GM23248 (cell line): ENCODE measurements around the gene CEP131. TPM values are rescaled to one million over a fixed set of nuclear protein-coding genes. Genes with fewer than 3 reads are reported as not detected.

Source experiments
- DNase-seq: peaks from one replicate; pipeline ENCODE4 v3.0.0-alpha.2; 2015
- H2AFZ ChIP-seq: fragments of 200-600 bp; sonication (generic); 2 replicates; pipeline ENCODE4 v1.6.1; 2016; ENCODE audit warnings: antibody characterized with exemption
- H3F3A ChIP-seq: fragments of 200-600 bp; sonication (generic); 2 replicates; pipeline ENCODE4 v1.6.1; 2016; ENCODE audit warnings: mild to moderate bottlenecking, antibody characterized with exemption, mixed run types; ENCODE audit not compliant: insufficient read depth
- H3K27ac ChIP-seq: fragments of 200-600 bp; sonication (generic); 2 replicates; pipeline ENCODE4 v1.5.1; 2016; ENCODE audit warnings: mild to moderate bottlenecking
- H3K27me3 ChIP-seq: fragments of 200-600 bp; sonication (generic); replicated peaks from 2 replicates; pipeline ENCODE4 v1.6.1; 2016; ENCODE audit warnings: mild to moderate bottlenecking; ENCODE audit not compliant: insufficient read depth
- H3K36me3 ChIP-seq: fragments of 200-600 bp; sonication (generic); 2 replicates; pipeline ENCODE4 v1.6.1; 2016; ENCODE audit warnings: low read depth, mild to moderate bottlenecking
- H3K4me1 ChIP-seq: fragments of 200-600 bp; sonication (generic); 2 replicates; pipeline ENCODE4 v1.6.1; 2016; ENCODE audit warnings: mild to moderate bottlenecking; ENCODE audit not compliant: insufficient read depth
- H3K4me2 ChIP-seq: fragments of 200-600 bp; sonication (generic); one replicate; pipeline ENCODE4 v1.6.1; 2016; ENCODE audit warnings: mild to moderate bottlenecking; ENCODE audit not compliant: unreplicated experiment
- H3K4me3 ChIP-seq: fragments of 200-600 bp; sonication (generic); 2 replicates; pipeline ENCODE4 v1.5.1; 2016; ENCODE audit warnings: mild to moderate bottlenecking
- H3K79me2 ChIP-seq: fragments of 200-600 bp; sonication (generic); 2 replicates; pipeline ENCODE4 v1.6.1; 2016; ENCODE audit warnings: mild to moderate bottlenecking; ENCODE audit not compliant: insufficient read depth
- H3K9ac ChIP-seq: fragments of 200-600 bp; sonication (generic); 2 replicates; pipeline ENCODE4 v1.6.1; 2016; ENCODE audit warnings: mild to moderate bottlenecking
- H3K9me2 ChIP-seq: fragments of 200-600 bp; sonication (generic); 2 replicates; pipeline ENCODE4 v1.6.1; 2016; ENCODE audit warnings: mixed run types, mild to moderate bottlenecking, moderate library complexity; ENCODE audit not compliant: insufficient read depth
- H3K9me3 ChIP-seq: fragments of 200-600 bp; sonication (generic); one replicate; pipeline ENCODE4 v1.6.1; 2017; ENCODE audit warnings: low read depth
- H4K20me1 ChIP-seq: fragments of 200-600 bp; sonication (generic); 2 replicates; pipeline ENCODE4 v1.6.0; 2016; ENCODE audit not compliant: insufficient read depth
- EZH2 ChIP-seq: fragments of 200-600 bp; sonication (generic); IDR thresholded peaks from 2 replicates; pipeline ENCODE4 v1.6.1; 2018; ENCODE audit warnings: antibody characterized with exemption, mild to moderate bottlenecking; ENCODE audit not compliant: insufficient read depth, poor library complexity, severe bottlenecking
- EZH2phosphoT487 ChIP-seq: fragments of 200-600 bp; sonication (generic); IDR thresholded peaks from 2 replicates; pipeline ENCODE4 v1.6.1; 2018; ENCODE audit warnings: antibody characterized with exemption, moderate library complexity, mild to moderate bottlenecking, low read depth; ENCODE audit not compliant: insufficient read depth
- WGBS, 2 experiments: methylation state at CpG; one replicate each; pipeline ENCODE4 v1.1.6; 2015 to 2017; ENCODE audit warnings: low lambda C conversion rate in 2 of 2, low coverage in 1 of 2; ENCODE audit errors: missing lambda C conversion rate in 2 of 2; 5-methylcytosine and 5-hydroxymethylcytosine counted together
- in situ Hi-C: fragments of 300-500 bp; cut with MboI; formaldehyde crosslinking; loops from 2 replicates; pipeline ENCODE4 v1.15.0; 2020
- polyA plus RNA-seq: library from polyadenylated mRNA; unstranded; fragments of >200 nt; fragmentation: Nextera tagmentation; extraction: Ambion mirVana; gene quantifications from 2 replicates; pipeline ENCODE4 v1.2.1, GENCODE V29; 2016
- total RNA-seq: library from RNA; depleted of rRNA; stranded (reverse); fragments of >200 nt; shearing (Covaris generic); gene quantifications from 2 replicates; pipeline ENCODE4 v1.2.3, GENCODE V29; 2014

Gene CEP131
- total and polyA plus RNA-seq, 2 experiments from 2014 or later = 5.6 to 8.0 TPM

DNA sequence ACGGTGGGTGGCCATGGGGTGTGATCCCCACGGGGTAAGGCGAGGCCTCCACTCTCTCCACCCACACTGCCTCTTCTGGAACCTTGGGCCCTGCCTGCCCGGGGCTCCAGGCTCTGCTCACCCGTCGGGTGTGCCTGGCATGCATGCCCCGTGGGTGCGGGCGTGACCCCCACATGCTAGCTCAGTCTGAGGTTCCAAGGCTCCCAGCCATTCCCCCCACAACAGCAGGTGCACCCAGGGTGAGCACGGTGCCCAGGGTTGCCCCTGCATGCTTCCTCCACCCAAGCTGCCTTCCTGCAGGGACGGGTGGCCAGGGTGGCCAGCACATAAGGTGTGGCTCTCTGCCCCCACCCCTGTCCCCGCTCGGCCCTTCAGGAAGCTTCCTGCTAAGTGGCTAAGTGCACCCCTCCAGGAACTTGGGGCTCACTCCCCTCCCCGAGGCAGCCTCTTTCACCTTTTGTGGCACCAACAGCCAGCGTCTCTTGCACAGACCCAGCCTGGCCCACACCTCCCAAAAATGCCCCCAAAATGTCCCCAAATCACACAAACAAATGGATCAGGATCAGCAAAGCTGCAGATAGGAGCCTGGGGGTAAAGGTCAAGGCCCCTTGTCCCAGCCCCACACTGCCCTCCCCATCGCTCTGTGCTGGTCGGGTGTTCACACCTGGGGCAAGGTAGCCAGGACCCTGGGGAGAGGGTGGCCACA lies 78.9 kb downstream of the CEP131 start:
- H4K20me1 ChIP-seq = no peaks in the 10 kb centered on the region
- 72 to 85% methylated on average over 15 to 17 of the region's 17 CpGs for WGBS, 2 experiments
- H3K79me2 ChIP-seq = no peaks in the 10 kb centered on the region
- no peaks in the 10 kb centered on the region for H3K36me3 ChIP-seq
- H3K27ac ChIP-seq = no peak overlapping the region
- H3K9me3 ChIP-seq = no peaks in the 10 kb centered on the region
- H3K4me3 ChIP-seq = no peak overlapping the region
- no peaks in the 10 kb centered on the region for H3K27me3 ChIP-seq
- no peaks in the 10 kb centered on the region for H3F3A ChIP-seq
- H2AFZ ChIP-seq = no peak overlapping the region
- H3K4me2 ChIP-seq = no peak overlapping the region
- in situ Hi-C loops = no loop called here
- no peaks in the 10 kb centered on the region for H3K9me2 ChIP-seq
- no peak for DNase-seq
- TF ChIP-seq EZH2 = no peak
- no peak for TF ChIP-seq EZH2phosphoT487
- H3K4me1 ChIP-seq = no peaks in the 10 kb centered on the region
- no peak overlapping the region for H3K9ac ChIP-seq

DNA sequence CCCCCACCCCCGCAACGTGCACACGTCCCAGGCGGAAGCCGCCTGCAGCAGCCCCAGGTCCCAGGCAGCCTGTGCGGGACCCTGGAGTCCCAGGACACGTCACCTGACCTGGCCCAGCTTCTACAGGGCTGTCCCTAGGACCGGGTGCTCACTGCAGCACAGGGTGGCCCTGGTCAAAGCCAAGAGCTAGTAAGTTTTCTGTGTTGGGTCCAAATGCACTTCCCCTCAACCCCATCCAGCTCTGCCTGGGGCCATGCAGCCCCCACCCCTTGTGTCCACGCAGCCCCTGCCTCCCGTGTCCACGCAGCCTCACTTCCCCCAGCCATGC lies 79.6 kb downstream of the CEP131 start:
- no peaks in the 10 kb centered on the region for H3K36me3 ChIP-seq
- H4K20me1 ChIP-seq = no peaks in the 10 kb centered on the region
- H3K9me2 ChIP-seq = no peaks in the 10 kb centered on the region
- in situ Hi-C loops = no loop called here
- no peaks in the 10 kb centered on the region for H3F3A ChIP-seq
- no peak overlapping the region for H3K4me3 ChIP-seq
- H3K9ac ChIP-seq = no peak overlapping the region
- no peak for DNase-seq
- TF ChIP-seq EZH2phosphoT487 = no peak
- TF ChIP-seq EZH2 = no peak
- H3K27ac ChIP-seq = no peak overlapping the region
- no peaks in the 10 kb centered on the region for H3K9me3 ChIP-seq
- H2AFZ ChIP-seq = 0 out of 2 replicates have a peak overlapping the region, but pooled peaks have one; percentile 31
- WGBS, 2 experiments = 62 to 74% methylated on average over 7 to 11 of the region's 11 CpGs
- no peaks in the 10 kb centered on the region for H3K4me1 ChIP-seq
- H3K79me2 ChIP-seq = no peaks in the 10 kb centered on the region
- no peaks in the 10 kb centered on the region for H3K27me3 ChIP-seq
- H3K4me2 ChIP-seq = no peak overlapping the region

GRCh38 chr17:81142301-81143199 lies 80.2 kb downstream of the CEP131 start:
- no peak overlapping the region for H3K4me3 ChIP-seq
- H3K27me3 ChIP-seq = no peaks in the 10 kb centered on the region
- DNase-seq = peak; percentile 78
- no peak for TF ChIP-seq EZH2phosphoT487
- TF ChIP-seq EZH2 = no peak
- no peak overlapping the region for H3K4me2 ChIP-seq
- H3F3A ChIP-seq = no peaks in the 10 kb centered on the region
- H2AFZ ChIP-seq = 0 out of 2 replicates have a peak overlapping the region, but pooled peaks have one; percentile 31
- no peak overlapping the region for H3K9ac ChIP-seq
- in situ Hi-C loops = no loop called here
- H3K36me3 ChIP-seq = no peaks in the 10 kb centered on the region
- no peaks in the 10 kb centered on the region for H4K20me1 ChIP-seq
- H3K79me2 ChIP-seq = no peaks in the 10 kb centered on the region
- WGBS, 2 experiments = 28 to 29% methylated on average over 24 of the region's 25 CpGs
- no peaks in the 10 kb centered on the region for H3K9me2 ChIP-seq
- H3K27ac ChIP-seq = no peak overlapping the region
- H3K4me1 ChIP-seq = no peaks in the 10 kb centered on the region
- H3K9me3 ChIP-seq = no peaks in the 10 kb centered on the region

GRCh38 chr17:81140695-81141094 lies 82.1 kb downstream of the CEP131 start:
- in situ Hi-C loops = no loop called here
- no peak for TF ChIP-seq EZH2
- no peak for TF ChIP-seq EZH2phosphoT487

More at GRCh38 chr17:81140695-81141094, 82.1 kb downstream of the CEP131 start:
- no peak overlapping the region for H3K9ac ChIP-seq
- no peaks in the 10 kb centered on the region for H3F3A ChIP-seq
- no peaks in the 10 kb centered on the region for H3K36me3 ChIP-seq
- no peak overlapping the region for H2AFZ ChIP-seq
- no peak for DNase-seq
- H3K4me1 ChIP-seq = no peaks in the 10 kb centered on the region
- no peaks in the 10 kb centered on the region for H3K9me3 ChIP-seq
- H3K27me3 ChIP-seq = no peaks in the 10 kb centered on the region
- no peaks in the 10 kb centered on the region for H3K9me2 ChIP-seq
- no peak overlapping the region for H3K4me2 ChIP-seq
- no peaks in the 10 kb centered on the region for H3K79me2 ChIP-seq
- WGBS, 2 experiments = 43 to 83% methylated on average over 3 to 37 of the region's 37 CpGs
- H4K20me1 ChIP-seq = no peaks in the 10 kb centered on the region
- no peak overlapping the region for H3K27ac ChIP-seq
- no peak overlapping the region for H3K4me3 ChIP-seq
